NCI-H2196 treated with DMSO at 0.1 percent for 48 hours (cell line): ENCODE measurements around the gene CCND3.
"Not testable (repeated sequence)": the region's sequence is repeated elsewhere in the genome, so short reads cannot be mapped to it uniquely, and the experiment has no call there.

Experiments
- DNase-seq: peaks from one replicate; lab custom pipeline; 2025; ENCODE audit not compliant: unreplicated experiment; lab: John Stamatoyannopoulos, UW

The CCND3 gene

GRCh38 chr6:41954668-41955067, 13.1 kb upstream of the CCND3 start:
- DNase-seq = no peak

GRCh38 chr6:41947581-41948220, 6.1 kb upstream of the CCND3 start:
- no peak for DNase-seq

DNA sequence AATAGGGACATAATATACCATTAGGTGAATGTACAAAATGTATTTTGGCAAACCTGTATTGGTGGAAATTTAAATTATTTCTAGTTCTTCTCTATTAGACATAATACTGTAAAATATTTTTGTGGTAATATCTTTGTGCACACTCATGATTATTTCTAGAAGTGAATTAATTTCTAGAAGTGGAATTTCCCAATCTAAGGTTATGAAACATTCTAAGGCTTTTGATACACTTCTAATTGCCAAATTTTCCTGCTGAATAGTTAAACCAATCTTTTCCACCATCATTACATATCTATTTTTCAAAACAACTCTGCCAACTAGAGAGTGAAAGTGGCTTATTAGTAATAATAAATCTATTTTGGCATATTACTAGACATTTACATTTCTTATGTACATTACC, 1.8 kb upstream of the CCND3 start:
- DNase-seq = no peak

- DNase-seq = not testable (repeated sequence)
Observed at GRCh38 chr6:41942882-41943281, 1.3 kb upstream of the CCND3 start.

- DNase-seq = no peak
Observed at GRCh38 chr6:41942067-41942851, 651 bp upstream of the CCND3 start.

GRCh38 chr6:41940759-41941279, 789 bp downstream of the CCND3 start:
- DNase-seq = no peak

DNA sequence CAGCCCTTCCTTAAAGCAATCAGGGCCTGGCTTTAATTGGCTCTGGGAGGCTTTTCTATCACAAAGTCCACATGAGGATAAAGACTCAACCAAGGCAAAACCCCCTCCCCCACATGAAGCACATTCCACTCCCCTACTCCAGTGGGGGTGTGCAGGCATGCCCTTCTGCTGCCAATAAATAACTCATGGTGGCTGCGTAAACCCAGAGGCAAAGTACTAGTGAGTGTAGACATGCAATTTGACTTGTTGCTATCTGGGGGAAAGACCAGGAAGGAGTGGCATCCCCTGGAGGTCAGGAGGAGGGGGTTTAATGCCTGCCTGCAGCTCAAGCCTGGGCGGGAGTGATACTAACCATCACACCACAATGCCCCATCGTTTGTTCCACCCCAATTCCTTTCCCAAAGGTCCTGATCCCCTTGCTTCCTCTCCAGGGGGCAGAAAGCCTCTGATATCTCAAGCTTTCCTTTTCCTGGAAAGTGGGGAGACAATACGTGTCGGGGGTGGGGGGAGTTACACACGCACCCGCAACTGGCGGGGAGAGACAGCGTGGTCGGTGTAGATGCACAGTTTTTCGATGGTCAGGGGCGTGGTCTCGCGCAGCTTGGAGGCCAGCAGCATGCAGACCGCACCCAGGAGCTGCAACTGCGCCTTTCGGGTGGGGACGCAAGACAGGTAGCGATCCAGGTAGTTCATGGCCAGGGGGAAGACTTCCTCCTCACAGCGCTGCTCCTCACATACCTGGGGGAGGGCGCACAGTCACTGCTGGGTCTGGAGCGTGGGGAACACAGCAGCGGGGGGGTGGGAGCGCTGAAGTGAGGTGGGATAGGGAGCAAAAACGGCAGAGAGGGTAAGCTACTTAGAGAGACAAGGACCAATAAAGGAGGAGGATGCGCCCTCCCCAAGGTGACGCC, 1.5 kb downstream of the CCND3 start:
- no peak for DNase-seq

DNA sequence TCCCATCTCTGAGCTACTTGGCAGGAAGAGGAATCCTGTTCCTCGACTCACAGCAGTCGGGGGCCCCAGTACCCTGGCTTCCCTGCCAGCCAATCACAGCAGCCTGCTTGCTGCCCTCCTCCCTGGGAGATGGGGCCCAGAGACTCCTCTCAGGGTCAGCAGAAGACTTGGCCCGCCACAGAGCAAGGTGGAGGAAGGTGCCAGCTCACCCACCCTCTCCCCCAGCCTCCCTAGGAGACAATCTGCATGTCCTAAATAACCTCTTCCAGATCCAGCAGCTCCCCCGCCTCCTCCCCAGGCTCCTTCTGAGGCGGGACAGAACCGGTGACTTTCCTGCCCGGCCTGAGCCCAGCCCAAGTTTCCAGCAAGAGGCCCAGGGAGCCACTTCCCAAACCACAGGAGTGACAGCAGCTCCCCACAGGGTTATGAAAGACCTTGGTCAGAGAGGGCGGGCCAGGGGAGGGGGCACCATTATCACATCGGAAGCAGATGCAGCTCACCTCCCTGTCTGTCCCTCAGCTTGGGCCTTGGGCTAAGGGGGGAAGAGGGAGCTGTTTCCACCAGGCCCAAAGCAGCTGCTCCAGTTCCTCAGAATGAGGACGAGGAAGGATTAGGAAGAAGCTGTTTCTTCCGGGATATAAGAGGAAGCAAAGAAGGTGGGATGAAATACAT, 2.3 kb downstream of the CCND3 start:
- DNase-seq = no peak

GRCh38 chr6:41938590-41939175, 2.9 kb downstream of the CCND3 start:
- no peak for DNase-seq

GRCh38 chr6:41937861-41938574, 3.6 kb downstream of the CCND3 start:
- DNase-seq = no peak

- no peak for DNase-seq
Observed at GRCh38 chr6:41937472-41937860, 4.1 kb downstream of the CCND3 start.

GRCh38 chr6:41936073-41936837, 5.4 kb downstream of the CCND3 start:
- peak; percentile 78 for DNase-seq

GRCh38 chr6:41935685-41936072, 5.9 kb downstream of the CCND3 start:
- no peak for DNase-seq

GRCh38 chr6:41935193-41935574, 6.4 kb downstream of the CCND3 start:
- DNase-seq = no peak

DNA sequence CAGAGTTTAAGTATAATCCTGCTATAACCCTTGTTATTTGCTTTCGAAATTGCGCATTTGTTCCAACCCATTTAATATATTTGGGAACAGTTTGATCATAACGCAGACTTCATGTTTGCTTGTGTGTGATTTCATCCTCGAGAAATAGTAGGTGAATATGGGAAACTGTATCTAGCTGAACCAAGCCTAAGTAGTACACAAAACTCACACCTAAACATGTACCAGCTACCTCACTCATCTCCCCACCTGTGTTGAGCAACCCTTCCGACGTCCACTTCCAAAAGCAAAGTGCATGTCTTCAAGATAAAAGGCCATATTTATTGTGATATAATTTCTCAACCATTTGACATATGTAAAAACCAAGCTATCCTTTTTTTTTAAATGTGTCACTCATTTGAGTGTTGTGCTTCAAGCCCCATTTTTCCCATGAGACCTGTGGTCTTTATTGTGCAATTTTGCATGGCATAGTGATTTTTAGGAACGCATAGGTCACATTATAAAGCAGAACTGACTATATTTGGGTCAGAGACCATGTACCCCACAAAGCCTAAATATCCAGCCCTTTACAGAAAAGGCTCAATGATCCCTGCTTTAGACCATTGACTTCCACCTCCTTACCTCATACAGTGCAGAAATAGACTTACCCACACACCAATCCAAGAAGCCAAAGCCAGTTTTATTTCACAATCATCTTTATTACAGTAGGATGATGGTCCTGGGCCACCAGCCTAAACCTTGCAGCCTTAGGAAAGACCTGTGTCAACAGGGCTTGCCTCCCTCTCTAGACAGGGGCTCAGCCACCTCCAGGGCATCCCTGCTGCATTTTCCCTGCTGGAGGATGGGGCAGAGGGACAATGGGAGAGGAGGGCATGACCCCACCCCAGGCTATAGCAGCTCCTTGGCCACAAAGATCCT, 7.1 kb downstream of the CCND3 start:
- no peak for DNase-seq

DNA sequence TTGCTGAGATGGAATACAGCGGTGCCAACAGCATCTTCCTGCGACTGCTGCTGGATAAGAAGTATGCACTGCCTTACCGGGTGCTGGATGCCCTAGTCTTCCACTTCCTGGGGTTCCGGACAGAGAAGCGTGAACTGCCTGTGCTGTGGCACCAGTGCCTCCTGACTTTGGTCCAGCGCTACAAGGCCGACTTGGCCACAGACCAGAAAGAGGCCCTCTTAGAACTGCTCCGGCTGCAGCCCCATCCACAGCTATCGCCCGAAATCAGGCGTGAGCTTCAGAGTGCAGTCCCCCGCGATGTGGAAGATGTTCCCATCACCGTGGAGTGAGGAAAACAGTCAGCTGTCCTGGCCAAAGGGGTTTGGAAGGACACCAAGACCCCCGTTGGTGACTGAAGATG, 9.2 kb downstream of the CCND3 start:
- DNase-seq = no peak

- DNase-seq = no peak
Observed at GRCh38 chr6:41931792-41932191, 9.8 kb downstream of the CCND3 start.

GRCh38 chr6:41929924-41930323, 11.7 kb downstream of the CCND3 start:
- DNase-seq = no peak
